Neural crest cell (in vitro differentiated cells): Measurements from ENCODE around the gene NFU1. TPM values are rescaled to one million over a fixed set of nuclear protein-coding genes. Genes with fewer than 3 reads are reported as not detected.
A peak's percentile ranks its signal among the peaks of the same experiment; 100 is the strongest.

ENCODE experiments used
- DNase-seq: peaks from one replicate; pipeline ENCODE4 v3.0.0; 2021; ENCODE audit warnings: low read depth, mixed read lengths, low spot score
- H3K27ac Mint-ChIP-seq: one replicate; pipeline ENCODE4 v1.8.0; 2021; ENCODE audit warnings: mild to moderate bottlenecking, mixed read lengths; ENCODE audit not compliant: unreplicated experiment
- H3K27me3 Mint-ChIP-seq: 2 replicates; pipeline ENCODE4 v1.8.0; 2021; ENCODE audit warnings: low read depth, mild to moderate bottlenecking, mixed read lengths
- H3K36me3 Mint-ChIP-seq: 2 replicates; pipeline ENCODE4 v1.8.0; 2021; ENCODE audit warnings: low read depth, mild to moderate bottlenecking, mixed read lengths
- H3K4me1 Mint-ChIP-seq: 2 replicates; pipeline ENCODE4 v1.8.0; 2021; ENCODE audit warnings: mixed read lengths
- H3K4me3 Mint-ChIP-seq: one replicate; pipeline ENCODE4 v1.8.0; 2021; ENCODE audit warnings: mild to moderate bottlenecking, mixed read lengths
- H3K9me3 Mint-ChIP-seq: 2 replicates; pipeline ENCODE4 v1.8.0; 2021; ENCODE audit warnings: mixed read lengths
- total RNA-seq: library from RNA; stranded (reverse); gene quantifications from 2 replicates; pipeline ENCODE4 v1.2.1, GENCODE V29; 2021
- TF ChIP-seq, protein P1 (sequence below): fragments of 200-600 bp; sonication (generic); conservative IDR thresholded peaks from 2 replicates; pipeline ENCODE4 v1.5.0; 2021; ENCODE audit warnings: antibody characterized with exemption, mild to moderate bottlenecking

NFU1 gene
- total RNA-seq, 1 donor from 2014 or later, result 42.7 TPM

GRCh38 chr2:69380072-69380917 is 56.9 kb downstream of the NFU1 start:
- TF ChIP-seq, protein P1, sequence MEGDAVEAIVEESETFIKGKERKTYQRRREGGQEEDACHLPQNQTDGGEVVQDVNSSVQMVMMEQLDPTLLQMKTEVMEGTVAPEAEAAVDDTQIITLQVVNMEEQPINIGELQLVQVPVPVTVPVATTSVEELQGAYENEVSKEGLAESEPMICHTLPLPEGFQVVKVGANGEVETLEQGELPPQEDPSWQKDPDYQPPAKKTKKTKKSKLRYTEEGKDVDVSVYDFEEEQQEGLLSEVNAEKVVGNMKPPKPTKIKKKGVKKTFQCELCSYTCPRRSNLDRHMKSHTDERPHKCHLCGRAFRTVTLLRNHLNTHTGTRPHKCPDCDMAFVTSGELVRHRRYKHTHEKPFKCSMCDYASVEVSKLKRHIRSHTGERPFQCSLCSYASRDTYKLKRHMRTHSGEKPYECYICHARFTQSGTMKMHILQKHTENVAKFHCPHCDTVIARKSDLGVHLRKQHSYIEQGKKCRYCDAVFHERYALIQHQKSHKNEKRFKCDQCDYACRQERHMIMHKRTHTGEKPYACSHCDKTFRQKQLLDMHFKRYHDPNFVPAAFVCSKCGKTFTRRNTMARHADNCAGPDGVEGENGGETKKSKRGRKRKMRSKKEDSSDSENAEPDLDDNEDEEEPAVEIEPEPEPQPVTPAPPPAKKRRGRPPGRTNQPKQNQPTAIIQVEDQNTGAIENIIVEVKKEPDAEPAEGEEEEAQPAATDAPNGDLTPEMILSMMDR, result no peak
- no peaks in the 10 kb centered on the region for H3K9me3 Mint-ChIP-seq
- no peaks in the 10 kb centered on the region for H3K27me3 Mint-ChIP-seq
- peaks cover 14% of the 10 kb centered on the region for H3K4me1 Mint-ChIP-seq
- no peak for DNase-seq
- no peak overlapping the region for H3K27ac Mint-ChIP-seq
- peaks cover 5% of the 10 kb centered on the region for H3K36me3 Mint-ChIP-seq
- no peak overlapping the region for H3K4me3 Mint-ChIP-seq

- Mint-ChIP-seq H3K4me3 (no peak overlapping the region), H3K9me3 (no peaks in the 10 kb centered on the region), H3K27me3 (no peaks in the 10 kb centered on the region), H3K4me1 (peaks cover 11% of the 10 kb centered on the region), H3K27ac (no peak overlapping the region), H3K36me3 (peaks cover 5% of the 10 kb centered on the region)
- no peak for DNase-seq
- TF ChIP-seq, protein P1, result no peak
Observed at GRCh38 chr2:69376403-69376802, 60.8 kb downstream of the NFU1 start.

- TF ChIP-seq, protein P1, result peak; percentile 72
- Mint-ChIP-seq H3K27me3 (no peaks in the 10 kb centered on the region), H3K9me3 (no peaks in the 10 kb centered on the region), H3K4me1 (peaks cover 11% of the 10 kb centered on the region), H3K4me3 (no peak overlapping the region), H3K36me3 (peaks cover 5% of the 10 kb centered on the region), H3K27ac (no peak overlapping the region)
- DNase-seq, result no peak
Observed at GRCh38 chr2:69375494-69376353, 61.5 kb downstream of the NFU1 start.

DNA sequence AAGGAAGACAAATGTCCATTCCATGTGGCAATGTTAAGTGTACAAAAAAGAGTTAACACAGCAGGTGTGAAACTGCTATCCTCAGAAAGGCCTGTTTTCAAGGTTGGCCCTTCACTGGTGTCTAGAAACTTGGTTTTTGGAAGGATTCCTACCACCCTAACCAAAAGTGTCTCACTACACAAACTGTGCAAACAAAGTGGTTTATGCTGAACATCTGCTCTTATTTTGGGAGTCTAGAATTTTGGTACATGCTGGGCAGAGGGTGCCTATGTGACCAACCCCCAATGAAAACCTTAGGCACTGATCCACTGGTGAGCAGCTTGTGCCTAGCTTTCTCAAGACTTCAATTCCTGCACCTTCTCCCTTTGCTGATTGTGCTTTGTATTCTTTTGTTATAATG is 64.5 kb downstream of the NFU1 start:
- peaks cover 12% of the 10 kb centered on the region for H3K36me3 Mint-ChIP-seq
- TF ChIP-seq, protein P1, result no peak
- H3K4me1 Mint-ChIP-seq, result peaks cover 6% of the 10 kb centered on the region
- H3K27ac Mint-ChIP-seq, result no peak overlapping the region
- H3K4me3 Mint-ChIP-seq, result no peak overlapping the region
- H3K9me3 Mint-ChIP-seq, result no peaks in the 10 kb centered on the region
- H3K27me3 Mint-ChIP-seq, result no peaks in the 10 kb centered on the region
- DNase-seq, result no peak

DNA sequence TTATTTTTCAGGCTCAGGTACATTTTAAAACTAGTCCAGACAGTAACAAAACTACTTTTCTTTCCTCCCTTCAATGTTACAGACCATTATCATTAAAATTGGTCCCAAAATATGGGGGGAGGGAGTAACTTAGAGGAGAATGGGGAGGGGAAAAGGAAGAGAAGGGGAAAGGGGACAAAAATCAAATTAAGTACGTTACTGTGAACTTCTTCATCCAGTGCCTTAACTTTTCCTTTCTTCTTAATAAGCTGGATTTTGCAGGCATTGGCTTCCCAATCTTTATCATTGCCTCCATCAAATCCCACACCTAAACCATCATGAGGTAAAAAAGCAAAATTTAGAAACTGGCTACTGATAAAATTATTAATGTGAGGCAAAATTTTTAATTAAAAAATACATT is 67.4 kb downstream of the NFU1 start:
- Mint-ChIP-seq H3K27me3 (no peaks in the 10 kb centered on the region), H3K4me3 (no peak overlapping the region), H3K27ac (no peak overlapping the region), H3K36me3 (peaks cover 21% of the 10 kb centered on the region), H3K9me3 (no peaks in the 10 kb centered on the region), H3K4me1 (no peaks in the 10 kb centered on the region)
- TF ChIP-seq, protein P1, result no peak
- no peak for DNase-seq
